Kidney glomerular epithelial cell (primary cell): ENCODE results near the gene CILP.
"Not testable (repeated sequence)": the region's sequence is repeated elsewhere in the genome, so short reads cannot be mapped to it uniquely, and the experiment has no call there.

ENCODE experiments used
- DNase-seq: peaks from one replicate; lab custom pipeline; 2025; lab: John Stamatoyannopoulos, UW

Gene CILP

DNA sequence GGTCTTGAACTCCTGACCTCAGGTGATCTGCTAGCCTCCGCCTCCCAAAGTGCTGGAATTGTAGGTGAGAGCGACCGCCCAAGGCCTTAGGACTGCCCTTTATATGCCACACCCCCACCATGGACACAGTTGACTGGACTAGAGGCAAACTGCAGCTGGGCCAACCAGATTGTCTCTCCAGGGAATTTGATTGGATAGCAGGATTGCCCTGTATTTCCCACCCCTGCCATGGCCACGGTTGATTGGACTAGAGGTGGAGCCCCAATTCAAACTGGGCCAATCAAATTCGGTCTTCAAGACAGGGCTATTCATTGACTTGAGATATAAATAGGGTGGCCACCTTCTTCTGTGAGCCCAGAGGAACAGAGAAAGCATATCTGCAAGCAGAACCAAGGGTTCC, 19.3 kb downstream of the CILP start:
- DNase-seq, result no peak

DNA sequence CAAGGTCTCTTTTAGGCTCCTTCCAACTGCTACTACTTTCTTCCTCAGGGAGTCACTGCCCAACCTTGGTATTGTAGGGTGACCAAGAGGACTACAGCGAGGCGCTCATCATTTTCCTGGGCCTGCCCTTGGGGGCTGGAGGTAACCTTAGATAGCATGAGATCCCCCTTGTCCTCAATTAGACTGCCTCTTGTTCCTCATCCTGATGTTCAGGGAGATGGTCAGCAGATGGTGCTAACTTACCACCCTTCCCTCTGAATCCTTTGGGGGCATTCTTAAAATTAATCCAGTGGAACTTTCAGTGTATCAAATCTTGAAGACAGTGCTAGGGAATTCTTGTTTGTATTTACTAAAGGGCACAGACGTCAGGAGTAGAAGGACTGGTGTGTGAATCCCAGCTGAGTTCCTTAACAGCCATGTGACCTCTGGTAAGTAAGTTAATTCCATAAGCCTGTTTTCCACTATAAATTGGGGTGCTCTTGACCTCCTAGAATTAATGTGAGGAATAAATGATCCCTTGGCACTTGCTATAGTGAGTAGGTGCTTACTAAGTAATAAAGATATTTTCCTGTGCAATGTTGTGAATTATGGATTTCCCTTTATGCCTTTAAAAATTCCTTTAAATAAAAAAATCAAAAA, 22.1 kb downstream of the CILP start:
- peak; percentile 59 for DNase-seq

DNA sequence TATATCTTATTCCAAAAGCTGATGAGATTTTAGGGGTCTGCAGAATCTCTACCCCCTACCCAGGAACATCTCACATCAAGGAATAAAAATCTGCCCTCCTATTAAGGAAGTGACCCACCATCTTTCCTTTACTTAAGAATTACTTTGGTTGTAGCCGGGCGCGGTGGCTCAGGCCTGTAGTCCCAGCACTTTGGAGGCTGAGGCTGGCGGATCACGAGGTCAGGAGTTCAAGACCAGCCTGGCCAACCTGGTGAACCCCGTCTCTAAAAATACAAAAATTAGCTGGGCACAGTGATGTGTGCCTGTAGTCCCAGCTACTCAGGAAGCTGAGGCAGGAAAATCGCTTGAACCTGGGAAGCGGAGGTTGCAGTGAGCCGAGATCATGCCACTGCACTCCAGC, 22.8 kb downstream of the CILP start:
- not testable (repeated sequence) for DNase-seq

DNA sequence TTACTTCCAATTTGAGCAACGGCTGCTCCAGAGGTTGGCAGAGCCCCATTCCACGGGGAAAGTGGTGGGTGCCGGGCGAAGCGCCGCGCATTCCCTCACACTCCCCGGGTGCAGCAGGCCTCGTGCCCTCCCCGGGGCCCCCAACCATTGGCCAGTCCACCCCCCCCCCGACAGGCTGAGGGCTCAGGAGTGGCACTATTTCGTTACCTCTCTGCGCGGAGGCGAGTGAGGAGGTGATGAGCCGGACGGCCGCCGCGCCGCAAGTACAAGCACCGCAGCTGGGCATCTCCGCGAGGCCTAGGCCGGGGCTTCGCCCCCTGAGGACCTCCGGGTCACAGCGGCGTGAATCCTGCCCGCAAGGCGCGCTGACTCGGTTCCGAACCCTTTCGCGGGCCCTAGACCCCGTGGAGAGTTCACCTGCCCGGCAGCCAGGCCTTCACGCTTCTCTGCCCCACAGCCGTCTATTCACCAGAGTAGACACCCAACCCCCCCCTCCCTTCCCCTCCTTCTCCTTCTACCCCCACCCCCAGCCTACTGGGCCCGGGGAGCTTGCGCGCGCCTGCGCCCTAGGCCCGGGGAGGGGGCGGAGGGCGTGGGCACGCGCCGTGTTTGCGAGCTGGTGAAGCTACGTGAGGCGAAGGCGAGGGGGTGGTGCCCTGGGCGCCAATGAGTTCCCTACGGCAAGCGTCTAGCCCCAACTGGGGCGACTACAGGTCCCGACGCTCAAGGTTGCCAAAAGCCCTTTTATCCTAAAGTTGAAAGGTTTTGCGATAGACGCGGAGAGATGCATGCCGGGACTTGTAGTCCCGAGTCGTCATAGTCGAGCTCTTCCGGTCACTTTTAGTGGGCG, 26.2 kb downstream of the CILP start, which contains the start of gene CLPX:
Gene CLPX, minus strand, starts transcription at position 475 of the 850 bp plus-strand sequence. Its CDS starts 189 bp downstream, at position 286.
- peak; percentile 85 for DNase-seq

DNA sequence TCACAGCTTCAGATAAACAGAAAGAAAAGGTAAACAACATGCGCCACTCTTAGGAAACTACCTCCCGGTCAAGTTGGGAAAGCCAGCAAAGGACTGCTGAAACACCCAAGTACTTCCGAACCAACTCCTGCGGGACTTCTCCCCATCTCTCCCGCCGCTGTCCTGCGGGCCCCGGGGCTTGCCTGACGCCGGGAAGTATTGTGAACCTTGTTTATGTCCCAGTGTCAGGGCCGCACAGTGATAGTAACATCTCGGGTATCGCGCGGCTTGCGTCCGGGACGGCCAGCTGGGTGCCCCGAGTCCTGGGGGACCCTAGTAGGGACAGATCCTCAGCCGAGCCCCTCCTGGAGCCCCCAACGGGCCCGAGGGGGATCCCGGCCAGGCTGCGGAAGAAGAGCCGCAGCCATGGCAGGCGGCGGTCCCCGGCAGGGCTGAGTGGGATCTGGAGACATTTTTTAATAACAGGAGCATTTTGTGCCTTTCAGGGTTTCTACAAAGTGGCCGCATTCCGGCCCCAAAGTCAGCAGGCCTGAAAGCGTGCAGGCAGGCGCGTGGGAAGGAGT, 26.9 kb downstream of the CILP start:
- DNase-seq, result peak; percentile 36

DNA sequence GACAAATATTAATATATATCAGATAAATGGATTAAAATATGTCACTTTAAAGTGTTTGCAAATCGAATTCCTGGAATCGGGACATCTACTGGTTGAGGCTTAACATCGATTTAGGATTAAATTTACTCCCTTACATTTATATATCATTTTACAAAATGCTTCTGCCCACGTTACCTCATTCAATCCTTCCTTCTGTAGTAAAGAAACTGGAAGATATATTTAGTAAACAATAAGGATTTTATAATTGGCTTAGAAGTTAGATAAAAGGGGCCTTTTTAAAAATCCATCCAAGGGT, 27.5 kb downstream of the CILP start:
- DNase-seq, result no peak

DNA sequence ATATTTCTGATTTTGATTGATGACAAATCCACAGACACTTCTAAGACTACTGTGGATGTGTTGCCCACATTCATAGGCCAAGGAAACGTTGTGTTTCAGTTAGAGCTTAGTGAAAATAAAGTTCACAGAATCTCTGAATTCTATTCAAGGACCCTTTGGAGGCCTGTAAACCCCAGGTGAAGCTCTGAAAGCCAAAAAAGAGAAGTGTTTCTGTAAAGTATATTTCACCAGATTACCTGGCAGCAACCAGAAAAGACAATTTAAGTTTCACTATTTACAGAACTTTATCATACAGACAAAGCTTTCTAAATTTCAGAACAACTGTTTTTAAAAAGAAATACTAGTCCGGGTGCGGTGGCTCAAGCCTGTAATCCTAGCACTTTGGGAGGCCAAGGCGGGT, 28.7 kb downstream of the CILP start:
- no peak for DNase-seq

DNA sequence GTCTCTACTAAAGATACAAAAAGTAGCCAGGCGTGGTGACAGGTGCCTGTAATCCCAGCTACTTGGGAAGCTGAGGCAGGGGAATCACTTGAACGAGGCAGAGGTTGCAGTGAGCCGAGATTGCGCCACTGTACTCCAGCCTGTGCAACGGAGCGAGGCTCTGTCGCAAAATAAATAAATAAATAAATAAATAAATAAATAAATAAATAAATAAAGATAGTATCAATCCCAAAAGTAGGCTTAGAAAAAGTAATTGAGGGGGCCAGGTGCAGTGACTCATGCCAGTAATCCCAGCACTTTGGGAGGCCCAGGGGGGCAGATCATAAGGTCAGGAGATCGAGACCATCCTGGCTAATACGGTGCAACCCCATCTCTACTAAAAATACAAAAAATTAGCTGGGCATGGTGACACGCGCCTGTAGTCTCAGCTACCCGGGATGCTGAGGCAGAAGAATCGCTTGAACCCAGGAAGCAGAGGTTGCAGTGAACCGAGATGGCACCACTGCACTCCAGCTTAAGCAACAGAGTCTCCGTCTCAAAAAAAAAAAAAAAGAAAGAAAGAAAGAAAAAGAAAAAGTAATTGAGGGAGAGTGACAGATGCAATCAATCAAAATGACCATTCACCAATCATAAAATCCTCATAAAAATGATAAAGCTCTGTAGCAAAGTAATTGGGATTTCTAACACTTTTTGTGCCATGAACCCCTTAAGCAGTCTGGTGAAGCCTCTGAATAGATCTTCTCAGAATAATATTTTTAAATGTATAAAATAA, 29.5 kb downstream of the CILP start:
- not testable (repeated sequence) for DNase-seq

DNA sequence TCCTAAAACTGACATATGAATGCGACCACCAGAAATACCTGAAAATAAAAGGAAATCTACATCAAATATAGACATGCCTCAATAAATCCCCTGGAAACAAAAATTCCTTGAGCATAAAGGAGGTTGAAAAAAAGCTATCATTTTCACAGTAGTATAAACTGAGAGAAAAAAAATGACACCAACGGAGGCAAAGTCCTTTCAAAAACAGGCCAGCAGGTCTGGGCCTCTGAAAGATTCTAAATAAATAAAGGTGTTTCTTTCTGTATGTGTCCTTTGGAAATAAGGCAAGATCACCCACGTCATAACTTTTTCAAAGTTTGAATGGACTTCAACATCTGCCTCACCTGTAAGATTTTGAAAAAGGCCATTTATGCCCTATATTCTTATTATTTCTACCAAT, 31.1 kb downstream of the CILP start:
- no peak for DNase-seq

DNA sequence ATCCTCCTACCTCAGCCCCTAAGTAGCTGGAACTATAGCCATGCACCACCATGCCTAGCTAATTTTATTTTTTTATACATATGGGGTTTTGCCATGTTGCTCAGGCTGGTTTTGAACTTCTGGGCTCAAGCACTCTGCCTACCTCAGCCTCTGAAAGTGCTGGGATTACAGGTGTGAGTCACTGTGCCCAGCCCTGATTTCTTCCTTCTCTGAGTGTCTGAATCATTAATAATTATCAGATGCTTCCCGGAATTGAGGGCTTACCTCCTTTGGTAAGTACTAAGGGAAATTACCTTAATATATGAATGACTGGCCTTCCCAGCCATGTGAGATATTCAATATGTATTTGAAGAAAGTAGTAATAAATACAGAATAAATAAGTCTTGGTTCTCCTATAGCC, 33.4 kb downstream of the CILP start:
- DNase-seq, result peak; percentile 18

DNA sequence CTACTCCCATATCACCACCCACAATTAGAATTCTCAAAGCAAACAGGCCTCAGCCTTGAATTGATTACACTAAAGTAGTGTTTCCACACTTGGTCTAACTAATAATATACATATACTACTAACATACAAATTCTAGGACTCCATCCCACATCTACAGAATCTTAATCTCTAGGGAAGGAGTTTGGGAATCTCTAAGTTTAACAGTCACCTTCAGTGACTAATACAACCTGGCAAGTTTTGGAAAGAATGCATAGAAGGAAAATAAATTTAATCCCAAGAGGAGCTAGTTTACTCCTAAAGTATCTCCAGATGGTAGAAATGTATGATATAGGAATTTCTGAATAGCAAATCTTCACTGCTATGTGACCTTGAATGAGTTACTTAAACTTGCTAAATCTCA, 35.2 kb downstream of the CILP start:
- no peak for DNase-seq

DNA sequence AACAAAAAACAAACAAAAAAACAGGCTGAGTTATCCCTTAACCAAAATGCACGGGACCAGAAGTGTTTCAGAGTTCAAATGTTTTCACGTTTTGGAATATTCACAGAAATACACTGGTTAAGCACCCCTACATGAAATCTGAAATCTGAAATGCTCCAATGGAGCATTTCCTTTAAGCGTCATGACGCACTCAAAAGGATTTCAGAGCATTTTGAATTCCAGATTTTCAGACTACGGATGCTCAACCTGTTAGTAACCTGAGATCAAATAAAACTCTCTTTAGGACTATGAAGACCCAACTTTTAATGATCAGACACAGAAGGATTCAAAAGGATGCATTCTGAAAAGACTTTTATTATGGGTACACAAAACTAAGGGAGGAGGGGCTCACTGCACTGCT, 35.8 kb downstream of the CILP start:
- DNase-seq, result peak; percentile 48

DNA sequence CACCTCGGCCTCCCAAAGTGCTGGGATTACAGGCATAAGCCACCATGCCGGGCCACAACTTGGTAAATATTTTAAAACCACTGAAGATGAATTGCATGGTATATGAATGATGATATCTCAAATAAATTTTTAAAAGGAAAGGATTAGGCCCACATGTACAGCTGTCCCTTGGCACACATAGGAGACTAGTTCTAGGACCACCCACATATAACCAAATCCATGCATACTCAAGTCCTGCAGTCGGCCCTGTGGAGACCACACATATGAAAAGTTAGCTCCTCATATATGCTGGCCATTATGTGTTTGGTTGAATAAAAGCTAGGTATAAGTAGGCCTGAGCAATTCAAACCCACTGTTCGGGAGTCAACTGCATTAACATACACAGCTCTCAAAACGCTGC, 36.8 kb downstream of the CILP start:
- no peak for DNase-seq

DNA sequence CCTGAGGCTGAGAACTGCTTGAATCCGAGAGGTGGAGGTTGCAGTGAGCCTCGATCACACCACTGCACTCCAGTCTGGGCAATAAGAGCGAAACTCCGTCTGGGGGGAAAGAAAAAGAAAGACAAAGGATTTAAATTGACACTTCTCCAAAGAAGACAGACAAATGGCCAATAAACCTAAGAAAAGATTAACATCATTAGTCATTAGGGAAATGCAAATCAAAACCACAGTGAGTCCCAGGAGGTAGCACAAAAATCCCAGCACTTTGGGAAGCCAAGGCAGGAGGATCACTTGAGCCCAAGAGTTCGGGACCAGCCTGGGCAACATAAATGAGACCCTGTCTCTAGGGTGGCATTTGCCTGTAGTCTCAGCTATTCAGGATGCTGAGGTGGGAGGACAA, 38.7 kb downstream of the CILP start:
- DNase-seq, result no peak

DNA sequence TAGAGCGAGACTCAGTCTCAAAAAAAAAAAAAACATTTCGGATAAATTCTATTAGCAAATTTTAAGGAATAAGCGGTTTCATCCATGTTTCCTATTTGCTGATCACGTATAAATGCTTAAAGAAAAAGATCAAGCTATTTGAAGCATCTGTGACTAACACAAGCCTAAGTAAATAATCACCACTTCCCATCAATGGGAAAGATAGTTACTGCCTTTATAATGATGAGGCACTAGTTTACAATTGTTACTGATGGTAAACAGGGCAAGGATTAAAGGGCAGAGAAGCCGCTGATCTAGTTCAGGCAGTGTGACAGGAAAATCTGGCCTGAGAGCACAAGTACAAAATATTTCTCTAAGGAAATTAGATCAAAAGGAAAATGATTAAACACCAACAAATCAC, 39.8 kb downstream of the CILP start:
- DNase-seq, result no peak

DNA sequence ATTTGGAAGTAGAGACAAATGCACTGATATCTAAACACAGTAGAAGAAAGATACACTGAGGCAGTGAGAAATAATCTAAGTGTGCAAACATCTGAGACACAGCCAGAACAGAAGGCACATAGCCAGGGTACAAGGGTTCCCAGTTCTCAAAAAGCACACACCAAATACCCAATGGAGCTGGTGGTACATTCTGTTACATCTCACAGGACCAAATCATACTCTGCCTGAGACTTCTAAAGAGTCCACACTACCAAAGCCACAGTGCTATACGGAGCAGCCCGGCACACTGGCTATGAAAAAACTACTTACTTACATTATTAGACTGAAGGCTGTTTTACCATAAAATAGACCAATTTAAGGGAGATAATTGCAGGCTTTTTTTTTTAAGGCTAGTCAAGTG, 45.4 kb downstream of the CILP start:
- DNase-seq, result no peak

DNA sequence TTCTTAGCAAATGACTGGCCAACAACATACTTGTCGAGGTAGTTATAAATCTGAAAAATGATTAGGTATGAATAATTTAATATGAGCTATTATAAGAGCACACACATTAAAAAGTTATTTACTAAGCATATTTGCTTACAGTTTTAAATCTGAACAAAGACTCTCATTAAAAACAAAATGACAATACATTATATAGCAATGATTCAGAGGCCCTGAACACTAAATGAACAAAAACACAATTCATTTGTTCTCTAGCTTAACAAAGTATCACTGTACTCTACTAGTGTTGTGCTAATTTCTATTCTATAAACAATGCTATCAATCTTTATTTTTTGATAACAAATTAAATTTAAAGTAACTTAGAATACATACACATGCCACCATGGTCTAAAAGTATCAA, 47.1 kb downstream of the CILP start:
- DNase-seq, result no peak

DNA sequence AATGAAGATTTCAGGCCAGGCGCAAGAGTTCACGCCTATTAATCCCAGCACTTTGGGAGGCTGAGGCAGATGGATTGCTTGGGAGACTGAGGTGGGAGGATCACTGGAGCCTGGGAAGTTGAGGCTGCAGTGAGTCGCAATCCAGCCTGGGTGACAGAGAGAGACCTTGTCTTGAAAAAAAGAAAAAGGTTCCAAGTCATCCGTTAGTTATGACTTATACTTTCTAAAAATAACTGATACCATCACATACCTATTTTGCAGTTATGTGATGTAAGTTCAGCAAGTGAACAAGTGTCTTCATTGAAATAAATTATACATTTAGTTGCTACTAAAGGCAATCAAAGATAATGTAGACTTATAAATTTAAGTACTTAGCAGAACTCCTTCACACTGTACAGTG, 48.2 kb downstream of the CILP start:
- no peak for DNase-seq

DNA sequence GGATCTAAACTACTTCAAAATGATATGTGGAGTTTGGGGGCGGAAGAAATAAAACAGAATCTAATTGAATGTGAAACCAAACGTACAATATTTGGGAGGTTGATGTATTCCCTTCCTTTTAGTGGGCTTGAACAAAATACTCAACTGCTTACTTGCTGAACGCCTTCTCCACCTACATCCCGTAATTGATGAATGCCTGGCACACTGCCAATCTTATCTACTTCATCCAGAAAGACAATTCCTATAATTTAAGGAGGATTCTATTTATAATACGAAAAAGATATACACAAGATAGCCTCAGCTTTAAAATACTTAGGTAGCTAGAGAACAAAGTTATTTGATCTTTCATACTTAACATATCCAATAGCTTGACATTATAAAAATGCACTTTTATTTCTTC, 54.6 kb downstream of the CILP start:
- DNase-seq, result no peak

DNA sequence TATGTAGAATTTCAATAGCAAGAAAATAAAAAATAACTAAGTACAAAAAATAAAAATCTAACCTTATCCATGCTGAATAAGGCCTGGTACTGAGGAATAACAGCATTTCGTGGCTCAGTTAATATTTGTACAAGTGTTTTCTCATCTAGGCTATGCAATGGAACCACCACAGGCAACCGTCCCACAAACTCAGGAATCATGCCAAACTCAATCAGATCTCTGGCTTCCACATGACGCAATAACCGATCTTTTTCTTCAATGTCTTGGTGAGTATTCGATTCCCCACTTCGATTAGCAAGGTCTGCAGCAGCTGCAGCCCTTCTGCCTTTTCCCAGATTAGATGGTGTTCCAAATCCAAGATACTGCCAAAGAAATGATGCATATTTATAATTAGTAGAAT, 56.6 kb downstream of the CILP start:
- no peak for DNase-seq

DNA sequence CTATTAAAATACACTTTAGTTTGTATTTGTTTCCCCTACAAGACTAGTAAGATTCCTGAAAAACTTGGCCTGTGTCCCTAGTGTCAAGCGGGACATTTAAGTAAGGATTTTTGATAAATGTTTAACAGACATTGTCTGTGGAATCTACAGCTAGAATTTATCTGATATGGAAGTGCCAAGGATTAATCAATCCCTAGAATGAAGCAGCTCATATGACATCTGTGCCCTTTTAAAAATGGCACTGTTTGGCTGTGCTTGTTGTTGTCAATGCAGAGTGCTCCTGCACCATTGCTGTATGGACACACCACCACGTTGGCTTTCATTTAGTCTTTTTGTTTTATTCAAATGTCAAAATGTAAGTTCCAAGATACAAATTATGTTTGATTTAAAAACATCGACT, 63.4 kb downstream of the CILP start:
- DNase-seq, result no peak

DNA sequence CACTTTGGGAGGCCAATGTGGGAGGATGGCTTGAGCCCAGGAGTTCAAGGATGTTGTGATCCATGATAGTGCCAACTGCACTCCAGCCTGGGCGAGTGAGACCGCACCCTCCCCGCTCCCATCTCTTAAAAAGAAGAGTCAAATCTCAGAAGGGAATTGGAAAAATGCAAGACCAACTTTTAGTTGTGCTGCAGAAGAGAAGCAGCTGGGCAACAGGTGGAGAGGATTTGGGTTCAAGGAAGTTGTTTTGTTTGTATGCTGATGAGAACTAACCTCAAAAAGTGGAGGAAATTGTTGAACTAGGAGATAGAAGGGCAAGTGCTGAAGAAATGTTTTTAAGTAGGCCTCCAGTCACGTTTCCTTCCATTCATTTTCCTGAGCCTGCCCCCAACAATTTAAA, 64.8 kb downstream of the CILP start:
- no peak for DNase-seq
